Tibial artery (tissue), 4 donors: ENCODE results near the gene SEC11A.

Experiments
- DNase-seq, 2 donors: peaks; one replicate each; pipeline ENCODE4 v3.0.0-alpha.2; 2019
- H3K27ac ChIP-seq, 2 donors: fragments of 200-600 bp; sonication (generic) in 1 of 2; 1 replicate in 1 of 2; 2 replicates in 1 of 2; pipeline ENCODE4 v1.5.1; 2018 to 2019; ENCODE audit warnings: mild to moderate bottlenecking in 1 of 2
- H3K27me3 ChIP-seq, 2 donors: fragments of 200-600 bp; sonication (generic) in 1 of 2; one replicate each; pipeline versions ENCODE4 v1.5.1 to v1.6.0; 2016 to 2019
- H3K36me3 ChIP-seq, 3 donors: fragments of 200-600 bp; sonication (generic) in 2 of 3; one replicate each; pipeline ENCODE4 v1.5.1; 2016 to 2019; ENCODE audit warnings: mild to moderate bottlenecking in 2 of 3
- H3K4me1 ChIP-seq, 4 donors: fragments of 200-600 bp; sonication (generic) in 2 of 4; 1 replicate in 3 of 4; 2 replicates in 1 of 4; pipeline ENCODE4 v1.5.1; 2016 to 2019
- H3K4me3 ChIP-seq, 2 donors: fragments of 200-600 bp; sonication (generic) in 1 of 2; 1 replicate in 1 of 2; 2 replicates in 1 of 2; pipeline ENCODE4 v1.5.1; 2018 to 2019; ENCODE audit warnings: mild to moderate bottlenecking in 2 of 2
- H3K9me3 ChIP-seq, 3 donors: fragments of 200-600 bp; sonication (generic) in 1 of 3; one replicate each; pipeline ENCODE4 v1.5.1; 2016 to 2019
- CTCF ChIP-seq, 2 experiments: fragments of 200-600 bp in 1 of 2; fragments of 450-650 bp in 1 of 2; IDR thresholded peaks; one replicate each; pipeline ENCODE4 v1.5.1; 2017 to 2019; ENCODE audit warnings: antibody characterized with exemption in 2 of 2, mild to moderate bottlenecking in 1 of 2, moderate library complexity in 1 of 2
- intact Hi-C: fragments of 100-400 bp; cut with DNase I; formaldehyde crosslinking; loops from one replicate; pipeline ENCODE4 v1.15.0; 2023; ENCODE audit warnings: low total_unique reads

Gene SEC11A

GRCh38 chr15:84669726-84670125, 46.2 kb downstream of the SEC11A start:
- intact Hi-C loops, result no loop called here
- DNase-seq, result no peak
- H3K36me3 ChIP-seq, result peaks cover 6 to 55% (median 42%) of the 10 kb centered on the region in 3 donors

GRCh38 chr15:84668221-84668982, 47.5 kb downstream of the SEC11A start:
- intact Hi-C loops, result no loop called here
- Histone ChIP-seq H3K4me3 (no peak overlapping the region), H3K4me1 (no peaks in the 10 kb centered on the region), H3K27me3 (no peaks in the 10 kb centered on the region), H3K9me3 (no peaks in the 10 kb centered on the region), H3K36me3 (peaks cover 0 to 51% (median 38%) of the 10 kb centered on the region in 3 donors), H3K27ac (no peak overlapping the region)
- TF ChIP-seq CTCF (IDR thresholded peaks at IDR 0.05), result no peak
- no peak for DNase-seq

More at GRCh38 chr15:84669726-84670125, 46.2 kb downstream of the SEC11A start:
- H3K9me3 ChIP-seq, result no peaks in the 10 kb centered on the region
- H3K27me3 ChIP-seq, result no peaks in the 10 kb centered on the region
- H3K27ac ChIP-seq, result no peak overlapping the region
- no peaks in the 10 kb centered on the region for H3K4me1 ChIP-seq
- TF ChIP-seq CTCF (IDR thresholded peaks at IDR 0.05), result no peak
- H3K4me3 ChIP-seq, result no peak overlapping the region

GRCh38 chr15:84666373-84666772, 49.6 kb downstream of the SEC11A start:
- H3K27ac ChIP-seq, result no peak overlapping the region
- intact Hi-C loops, result no loop called here
- no peak for DNase-seq
- no peak for TF ChIP-seq CTCF (IDR thresholded peaks at IDR 0.05)
- H3K36me3 ChIP-seq, result peaks cover 0 to 51% (median 38%) of the 10 kb centered on the region in 3 donors
- no peaks in the 10 kb centered on the region for H3K27me3 ChIP-seq
- no peak overlapping the region for H3K4me3 ChIP-seq
- H3K9me3 ChIP-seq, result no peaks in the 10 kb centered on the region
- no peaks in the 10 kb centered on the region for H3K4me1 ChIP-seq

- Histone ChIP-seq H3K4me3 (no peak overlapping the region), H3K36me3 (peaks cover 0 to 14% (median 12%) of the 10 kb centered on the region in 3 donors), H3K4me1 (peaks cover 0 to 18% (median 10%) of the 10 kb centered on the region in 4 donors), H3K27me3 (no peaks in the 10 kb centered on the region), H3K27ac (no peak overlapping the region), H3K9me3 (no peaks in the 10 kb centered on the region)
- intact Hi-C loops, result loop anchor here (2.0 kb wide), 1 partner anchor 50 kb away; no protein-coding TSS in a partner anchor
- TF ChIP-seq CTCF (IDR thresholded peaks at IDR 0.05), result no peak
- no peak for DNase-seq
Observed at GRCh38 chr15:84661001-84661400, 54.9 kb downstream of the SEC11A start.

GRCh38 chr15:84659904-84660781, 55.8 kb downstream of the SEC11A start:
- H3K27ac ChIP-seq, result no peak overlapping the region
- H3K4me3 ChIP-seq, result no peak overlapping the region
- no peaks in the 10 kb centered on the region for H3K27me3 ChIP-seq
- peaks cover 0 to 6% (median 4%) of the 10 kb centered on the region in 3 donors for H3K36me3 ChIP-seq
- no peaks in the 10 kb centered on the region for H3K9me3 ChIP-seq
- intact Hi-C loops, result loop anchor here (2.0 to 5.0 kb wide), 4 partner anchors 51 to 267 kb away; partner anchors contain the start of genes ALPK3 and ZNF592
- no peak for TF ChIP-seq CTCF (IDR thresholded peaks at IDR 0.05)
- H3K4me1 ChIP-seq, result peaks cover 0 to 23% (median 15%) of the 10 kb centered on the region in 4 donors
- no peak for DNase-seq
